Kidney (tissue), 14 donors: ENCODE results near the gene UBALD2. TPM values are rescaled to one million over a fixed set of nuclear protein-coding genes. Genes with fewer than 3 reads are reported as not detected.
A peak's percentile ranks its signal among the peaks of the same experiment; 100 is the strongest.

ENCODE experiments used
- DNase-seq, 5 donors: peaks; one replicate each; pipeline ENCODE4 v3.0.0-alpha.2; 2013 to 2020
- FAIRE-seq: peaks from 2 replicates; lab custom pipeline; 2012; peaks lifted over from hg19 to GRCh38; lab: Jason Lieb, UNC
- H3K27ac ChIP-seq, 2 donors: one replicate each; pipeline ENCODE4 v1.7.0; 2013; ENCODE audit warnings: low read depth in 2 of 2, low read length in 2 of 2, inconsistent platforms in 1 of 2
- H3K27me3 ChIP-seq: one replicate; pipeline ENCODE4 v1.7.1; 2013; ENCODE audit warnings: low read length, inconsistent platforms; ENCODE audit not compliant: control insufficient read depth, insufficient read depth
- H3K36me3 ChIP-seq, 3 donors: one replicate each; pipeline versions ENCODE4 v1.7.0 to v1.7.1; 2013; ENCODE audit warnings: low read length in 3 of 3, control low read depth in 1 of 3, inconsistent platforms in 1 of 3; ENCODE audit not compliant: insufficient read depth in 3 of 3, control insufficient read depth in 2 of 3
- H3K4me1 ChIP-seq, 3 donors: one replicate each; pipeline versions ENCODE4 v1.7.0 to v1.7.1; 2013; ENCODE audit warnings: low read length in 3 of 3, inconsistent platforms in 1 of 3, low read depth in 1 of 3; ENCODE audit not compliant: control insufficient read depth in 2 of 3, insufficient read depth in 2 of 3
- H3K4me3 ChIP-seq, 3 donors: one replicate each; pipeline versions ENCODE4 v1.7.0 to v1.8.1; 2013; ENCODE audit warnings: low read length in 3 of 3, control low read depth in 1 of 3, inconsistent platforms in 1 of 3
- H3K9ac ChIP-seq, 3 donors: one replicate each; pipeline versions ENCODE4 v1.7.0 to v1.7.1; 2013; ENCODE audit warnings: low read length in 3 of 3, control low read depth in 1 of 3, inconsistent platforms in 1 of 3
- H3K9me3 ChIP-seq, 3 donors: one replicate each; pipeline versions ENCODE4 v1.7.0 to v1.7.1; 2013; ENCODE audit warnings: low read length in 3 of 3, control low read depth in 1 of 3, inconsistent platforms in 1 of 3; ENCODE audit not compliant: control insufficient read depth in 2 of 3, insufficient read depth in 1 of 3
- CTCF ChIP-seq: IDR thresholded peaks from 3 replicates; pipeline ENCODE4 v1.5.1; 2012; ENCODE audit warnings: mild to moderate bottlenecking, moderate library complexity, borderline replicate concordance; ENCODE audit not compliant: insufficient read depth; ENCODE audit errors: extremely low read depth
- intact Hi-C: fragments of 100-400 bp; cut with DNase I; formaldehyde crosslinking; loops from one replicate; pipeline ENCODE4 v1.11.1; 2022
- polyA plus RNA-seq: library from polyadenylated mRNA; stranded (reverse); fragments of 350-450 nt; fragmentation: Illumina TruSeq; extraction: RNeasy Lipid Tissue Mini Kit (QIAGEN cat#74804); gene quantifications from one replicate; pipeline ENCODE4 v1.2.3, GENCODE V29; 2014; ENCODE audit warnings: low read depth, low replicate concordance; ENCODE audit not compliant: insufficient read depth
- total RNA-seq: library from RNA; stranded (reverse); fragmentation: NEBNext Ultra II Directional; extraction: Animal tissue kit (Norgen Biotek cat#: 25700); gene quantifications from one replicate; pipeline ENCODE4 v1.2.1, GENCODE V29; 2021
- donor health status: control.
- donor health status: control.
- donor health status: control.
- donor health status: control.
- donor health status: control.
- donor health status: DM: yes; HTN: yes; CAD: no.
- donor health status: Normal renal cell carcinoma (clear cell type).

The UBALD2 gene
- total and polyA plus RNA-seq, 2 donors from 2014 or later = 54.3 to 59.1 TPM

- no peaks in the 10 kb centered on the region for H3K27me3 ChIP-seq
- peaks cover 2 to 38% (median 27%) of the 10 kb centered on the region in 3 donors for H3K4me1 ChIP-seq
- TF ChIP-seq CTCF = no peak
- FAIRE-seq (no peak), DNase-seq (peak in 1 of 5 donors; percentile 8)
- H3K27ac ChIP-seq = peak overlapping the region in 1 of 2 donors; percentile 84
- H3K4me3 ChIP-seq = peak overlapping the region in 2 of 3 donors; percentile 37 to 47
- intact Hi-C loops = no loop called here
- H3K9me3 ChIP-seq = no peaks in the 10 kb centered on the region
- no peaks in the 10 kb centered on the region for H3K36me3 ChIP-seq
- H3K9ac ChIP-seq = peak overlapping the region in 1 of 3 donors; percentile 71
These were observed 5.9 kb downstream of the UBALD2 start for GRCh38 chr17:76270770-76271668.

GRCh38 chr17:76271669-76272540, 6.8 kb downstream of the UBALD2 start:
- H3K4me3 ChIP-seq = peak overlapping the region; percentile 6 to 47 (median 37)
- H3K36me3 ChIP-seq = no peaks in the 10 kb centered on the region
- H3K27ac ChIP-seq = peak overlapping the region; percentile 63 to 84
- peaks cover 2 to 32% (median 22%) of the 10 kb centered on the region in 3 donors for H3K4me1 ChIP-seq
- intact Hi-C loops = no loop called here
- DNase-seq = peak; percentile 87 to 93 (median 89)
- H3K9ac ChIP-seq = peak overlapping the region in 1 of 3 donors; percentile 71
- FAIRE-seq = no peak
- H3K27me3 ChIP-seq = no peaks in the 10 kb centered on the region
- no peak for TF ChIP-seq CTCF
- no peaks in the 10 kb centered on the region for H3K9me3 ChIP-seq

DNA sequence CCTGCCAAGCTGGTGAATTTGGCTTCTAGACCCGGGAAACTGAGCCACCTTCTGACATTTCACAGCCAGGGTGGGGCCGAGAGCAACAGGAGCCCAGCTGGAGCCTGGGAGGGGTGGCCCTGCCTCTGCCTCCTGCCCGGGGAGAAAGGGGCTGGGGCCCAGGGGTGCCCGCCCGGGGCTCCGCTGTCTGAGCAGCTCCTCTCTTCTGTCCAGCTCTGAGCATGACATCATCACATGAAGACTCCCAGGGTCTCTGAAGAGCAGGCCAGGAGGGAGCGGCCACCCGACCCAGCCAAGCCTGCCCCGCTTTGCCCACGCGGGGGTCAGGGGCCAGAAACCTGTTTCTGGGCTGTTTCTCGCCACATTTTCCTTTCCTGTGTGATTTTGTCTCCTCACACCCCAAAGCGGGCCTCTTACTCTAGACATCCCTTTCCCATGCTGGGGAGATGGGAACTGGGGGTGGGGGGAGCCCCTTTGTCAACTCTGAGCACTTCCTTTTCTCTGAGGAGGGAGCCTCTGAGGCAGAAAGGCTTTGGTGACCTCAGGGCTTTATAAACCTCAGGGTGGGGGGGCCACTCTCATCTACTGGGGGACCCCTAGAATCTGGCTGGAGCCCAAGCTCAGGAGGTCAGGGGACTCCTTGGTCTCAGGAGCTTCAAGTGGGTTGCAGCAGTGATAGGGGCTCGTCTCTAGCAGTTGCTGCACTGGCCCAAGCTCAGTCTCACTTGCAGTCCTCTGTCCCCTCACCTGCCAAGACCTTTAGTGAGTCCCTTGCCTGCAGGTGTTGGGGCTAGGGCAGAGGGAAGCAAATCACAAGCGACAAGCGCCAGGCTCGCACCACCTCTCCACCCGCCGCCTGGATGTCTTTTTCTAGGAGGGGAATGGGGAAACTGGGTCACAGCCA, 7.6 kb downstream of the UBALD2 start:
- intact Hi-C loops = no loop called here
- peak overlapping the region in 1 of 3 donors; percentile 47 for H3K4me3 ChIP-seq
- H3K36me3 ChIP-seq = no peaks in the 10 kb centered on the region
- H3K4me1 ChIP-seq = peaks cover 2 to 28% (median 18%) of the 10 kb centered on the region in 3 donors
- FAIRE-seq = no peak
- no peak for TF ChIP-seq CTCF
- DNase-seq = peak in 1 of 5 donors; percentile 84
- H3K9me3 ChIP-seq = peaks cover 0 to 2% (median 0%) of the 10 kb centered on the region in 3 donors
- H3K27me3 ChIP-seq = no peaks in the 10 kb centered on the region
- H3K9ac ChIP-seq = peak overlapping the region in 1 of 3 donors; percentile 71
- H3K27ac ChIP-seq = peak overlapping the region; percentile 63 to 67
